GM21529 (cell line): Measurements from ENCODE around the gene SMIM14.
"Not testable (repeated sequence)": the region's sequence is repeated elsewhere in the genome, so short reads cannot be mapped to it uniquely, and the experiment has no call there.

ENCODE experiments used
- ATAC-seq: cut with Tn5 transposase; IDR thresholded peaks from one replicate; pipeline ENCODE4 v1.9.1; 2021; ENCODE audit not compliant: unreplicated experiment

The SMIM14 gene

DNA sequence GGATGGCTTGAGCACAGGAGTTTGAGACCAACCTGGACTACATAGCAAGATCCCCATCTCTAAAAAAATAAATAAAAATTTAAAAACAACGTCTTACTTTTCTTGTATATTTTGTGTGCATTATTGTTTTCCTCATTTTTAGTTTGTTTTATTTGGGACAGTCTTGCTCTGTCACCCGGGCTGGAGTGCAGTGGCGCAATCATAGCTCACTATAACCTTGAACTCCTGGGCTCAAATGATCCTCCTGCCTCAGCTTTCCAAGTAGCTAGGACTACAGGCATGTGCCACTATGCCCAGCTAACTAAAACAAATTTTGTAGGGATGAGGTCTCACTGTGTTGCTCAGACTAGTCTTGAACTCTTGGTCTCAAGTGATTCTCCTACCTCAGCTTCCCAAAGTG is 9.5 kb upstream of the SMIM14 start:
- no peak for ATAC-seq

GRCh38 chr4:39642885-39643552 is 4.4 kb upstream of the SMIM14 start:
- no peak for ATAC-seq

DNA sequence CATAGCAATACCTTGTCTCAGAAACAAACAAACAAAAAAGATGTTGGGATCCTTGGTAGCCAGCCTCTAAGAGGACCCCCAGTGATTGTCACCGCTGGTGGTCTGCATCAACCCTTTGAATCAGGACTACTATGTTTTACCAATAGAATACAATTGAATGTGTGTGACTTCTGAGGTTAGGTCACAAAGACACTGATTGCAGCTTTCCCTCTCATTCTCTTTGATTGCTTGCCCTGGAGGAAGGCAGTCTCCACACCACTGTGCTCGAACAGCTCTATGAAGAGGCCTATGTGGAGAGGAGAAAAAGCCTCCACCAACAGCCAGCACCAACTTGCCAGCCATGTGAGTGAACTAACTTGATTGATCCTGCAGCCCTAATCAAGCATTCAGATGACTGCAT is 2.8 kb upstream of the SMIM14 start:
- no peak for ATAC-seq

DNA sequence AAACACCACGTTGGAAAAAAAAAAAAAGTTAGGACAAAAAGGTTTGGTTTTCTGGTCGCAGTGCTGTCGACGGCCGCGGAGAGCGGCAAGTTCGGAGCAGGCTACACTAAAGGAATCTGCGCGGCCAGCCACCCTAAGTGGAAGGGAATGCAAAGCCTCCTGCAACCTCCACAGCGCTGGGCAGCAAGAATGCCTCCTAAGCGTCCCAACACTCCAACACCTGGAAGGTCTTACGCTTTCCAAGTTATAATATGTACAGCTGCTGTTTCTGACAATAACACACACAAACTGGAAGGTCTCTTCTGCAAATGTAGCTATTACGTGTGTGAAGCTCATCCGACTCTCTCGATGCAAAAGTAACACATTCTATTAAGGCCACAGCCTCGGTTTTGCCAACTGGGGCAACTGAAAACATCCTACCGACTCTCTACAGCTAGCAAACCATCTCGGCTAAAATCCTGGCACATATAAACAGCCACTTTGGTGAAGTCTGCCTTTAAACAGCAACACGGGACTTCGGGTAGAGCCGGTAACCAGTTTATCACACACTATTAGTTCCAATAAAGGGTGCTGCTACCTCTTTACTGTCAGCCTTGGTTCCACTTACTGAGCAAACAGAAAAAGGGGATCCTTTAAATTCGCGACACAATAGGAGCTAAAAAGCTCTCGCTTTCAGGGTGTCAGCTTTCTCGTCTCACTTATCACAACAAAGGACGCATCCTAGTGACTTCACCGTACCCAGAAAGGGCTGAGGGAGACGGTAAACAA is 895 bp downstream of the SMIM14 start:
- ATAC-seq, result peak; percentile 24

DNA sequence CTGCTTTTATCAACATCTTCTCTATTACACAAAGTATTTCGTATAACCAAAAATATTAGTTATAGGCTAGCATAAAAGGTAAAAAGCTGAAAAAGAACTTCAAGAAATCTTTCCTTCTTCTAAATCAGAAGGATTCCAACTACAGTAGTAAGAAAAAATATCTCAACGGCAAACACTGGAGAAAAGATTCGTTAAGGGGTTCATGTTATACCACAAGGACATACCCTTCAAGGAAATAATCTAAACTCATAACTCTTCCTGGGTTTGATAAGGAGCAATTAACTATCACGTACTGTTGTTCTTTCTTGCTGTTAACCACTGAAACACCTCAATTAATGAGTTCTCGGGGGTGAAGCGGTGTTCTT is 1.5 kb downstream of the SMIM14 start:
- ATAC-seq, result no peak

DNA sequence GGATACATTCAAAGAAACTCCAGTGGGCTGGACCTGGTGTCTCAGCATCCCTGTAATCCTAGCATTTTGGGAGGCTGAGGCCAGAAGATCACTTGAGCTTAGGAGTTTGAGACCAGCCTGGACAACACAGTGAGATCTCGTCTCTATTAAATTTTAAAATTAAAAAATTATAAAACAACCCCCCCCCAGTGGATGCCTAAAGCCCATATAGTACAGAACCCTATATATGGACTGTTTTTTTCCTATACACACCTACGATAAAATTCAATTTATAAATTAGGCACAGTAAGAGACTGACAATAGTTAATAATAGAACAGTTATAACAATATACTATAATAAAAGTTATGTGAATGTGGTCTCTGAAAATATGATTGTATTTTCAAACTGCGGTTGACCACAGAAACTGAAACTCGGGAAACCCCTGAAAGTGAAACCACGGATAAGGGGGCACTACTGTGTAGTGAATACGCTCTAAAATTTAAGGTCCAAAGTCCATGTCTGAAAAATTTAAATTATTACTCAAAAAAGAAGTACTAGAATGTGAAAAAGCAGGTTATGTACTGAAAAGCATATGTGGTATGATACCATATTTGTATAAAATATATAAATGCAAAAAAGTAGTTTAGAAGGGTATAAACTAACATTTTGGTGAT is 2.0 kb downstream of the SMIM14 start:
- no peak for ATAC-seq

- ATAC-seq, result no peak
Observed at GRCh38 chr4:39635023-39635422, 3.6 kb downstream of the SMIM14 start.

DNA sequence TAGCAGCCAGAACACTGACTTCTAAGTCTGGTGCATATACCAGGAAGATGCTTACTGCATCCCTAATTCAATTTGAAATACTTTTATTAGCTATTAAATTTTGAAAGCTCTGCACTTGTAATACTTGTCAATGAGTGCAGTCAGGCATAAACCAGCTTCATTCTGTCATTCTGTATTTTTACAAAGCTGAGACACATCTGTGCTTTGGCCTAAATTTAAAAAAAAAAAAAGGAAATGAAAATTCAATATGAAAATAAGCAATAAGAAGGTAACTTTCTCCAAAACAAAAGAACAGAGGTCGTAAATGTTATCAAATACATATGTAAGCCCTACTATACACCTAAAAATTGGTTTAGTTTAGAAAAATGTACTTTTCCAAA is 7.0 kb downstream of the SMIM14 start:
- peak; percentile 74 for ATAC-seq

GRCh38 chr4:39627413-39627812 is 11.3 kb downstream of the SMIM14 start:
- no peak for ATAC-seq

- no peak for ATAC-seq
Observed at GRCh38 chr4:39626913-39627312, 11.8 kb downstream of the SMIM14 start.

DNA sequence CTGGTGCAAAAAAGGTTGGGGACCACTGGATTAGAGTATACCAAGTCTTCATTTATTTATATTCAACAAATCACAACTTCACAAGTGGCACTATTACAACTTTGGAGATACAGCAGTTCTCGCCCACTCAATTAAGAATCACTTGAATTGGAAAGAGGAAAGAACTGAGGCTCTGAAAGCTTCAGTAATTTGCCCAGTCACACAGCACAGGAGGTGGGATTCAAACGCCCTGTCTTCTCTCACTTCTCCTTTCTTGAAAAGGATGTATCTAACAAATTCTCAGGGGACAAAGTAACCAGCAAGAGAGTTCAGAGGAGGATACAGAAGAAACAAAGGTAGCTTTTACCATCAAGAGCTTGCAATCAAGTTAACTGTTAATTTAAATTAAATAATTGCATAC is 12.4 kb downstream of the SMIM14 start:
- peak; percentile 58 for ATAC-seq

DNA sequence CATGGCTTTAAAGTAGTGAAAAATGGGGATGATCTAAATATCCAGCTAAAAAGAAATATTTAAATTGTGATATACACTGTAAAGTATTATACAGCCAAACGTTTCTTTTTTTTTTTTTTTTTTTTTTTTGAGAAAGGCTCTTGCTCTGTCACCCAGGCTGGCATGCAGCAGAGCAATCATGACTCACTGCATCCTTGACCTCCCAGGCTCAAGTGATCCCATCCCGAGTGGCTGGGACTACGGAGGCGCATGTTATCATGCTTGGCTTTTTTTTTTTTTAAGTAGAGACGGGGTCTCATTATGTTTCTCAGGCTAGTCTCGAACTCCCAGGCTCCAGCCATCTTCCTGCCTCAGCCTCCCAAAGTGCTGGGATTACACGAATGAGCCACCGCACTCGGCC is 17.1 kb downstream of the SMIM14 start:
- no peak for ATAC-seq

GRCh38 chr4:39620551-39621313 is 17.9 kb downstream of the SMIM14 start:
- ATAC-seq, result no peak

GRCh38 chr4:39617534-39617933 is 21.1 kb downstream of the SMIM14 start:
- ATAC-seq, result no peak

- ATAC-seq, result no peak
Observed at GRCh38 chr4:39616651-39617050, 22.0 kb downstream of the SMIM14 start.

DNA sequence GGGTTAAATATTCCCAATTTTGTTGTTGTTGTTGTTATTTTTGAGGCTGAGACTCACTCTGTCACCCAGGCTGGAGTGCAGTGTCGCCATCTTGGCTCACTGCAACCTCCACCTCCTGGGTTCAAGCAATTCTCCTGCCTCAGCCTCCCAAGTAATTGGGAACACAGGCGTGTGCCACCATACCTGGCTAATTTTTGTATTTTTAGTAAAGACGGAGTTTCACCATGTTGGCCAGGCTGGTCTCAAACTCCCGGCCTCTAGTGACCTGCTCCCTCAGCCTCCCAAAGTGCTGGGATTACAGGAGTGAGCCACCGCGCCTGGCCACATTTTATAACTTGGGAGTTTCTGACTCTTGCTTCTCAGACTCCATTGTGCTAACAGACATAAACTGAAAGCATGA is 22.6 kb downstream of the SMIM14 start:
- not testable (repeated sequence) for ATAC-seq

DNA sequence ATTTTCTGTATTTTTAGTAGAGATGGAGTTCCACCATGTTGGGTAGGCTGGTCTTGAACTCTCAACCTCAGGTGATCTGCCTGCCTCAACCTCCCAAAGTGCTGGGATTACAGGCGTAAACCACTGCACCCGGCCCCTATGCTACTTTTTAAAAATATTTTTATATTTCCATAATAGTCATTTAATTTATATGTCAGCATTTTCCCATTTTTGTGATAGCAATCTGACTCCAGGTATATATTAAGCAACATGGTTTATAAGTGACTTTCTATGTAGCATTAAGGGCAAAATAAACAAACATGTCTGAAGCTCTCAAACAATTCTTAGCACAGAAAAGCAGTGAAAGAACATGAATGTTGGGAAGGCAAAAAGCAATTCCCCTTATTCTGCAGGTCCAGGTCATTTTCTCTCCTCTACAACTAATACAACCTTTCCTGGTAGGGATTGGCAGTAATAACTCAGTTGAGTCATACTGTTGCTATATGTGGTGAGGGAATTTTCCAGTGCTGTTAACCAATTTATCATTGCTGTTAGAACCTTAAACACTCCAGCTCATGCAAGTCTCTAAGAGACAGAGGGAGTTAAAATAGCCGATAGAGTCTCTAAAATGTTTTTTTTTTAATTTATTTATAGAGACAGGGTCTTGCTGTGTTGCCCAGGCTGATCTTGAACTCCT is 24.0 kb downstream of the SMIM14 start:
- ATAC-seq, result no peak

DNA sequence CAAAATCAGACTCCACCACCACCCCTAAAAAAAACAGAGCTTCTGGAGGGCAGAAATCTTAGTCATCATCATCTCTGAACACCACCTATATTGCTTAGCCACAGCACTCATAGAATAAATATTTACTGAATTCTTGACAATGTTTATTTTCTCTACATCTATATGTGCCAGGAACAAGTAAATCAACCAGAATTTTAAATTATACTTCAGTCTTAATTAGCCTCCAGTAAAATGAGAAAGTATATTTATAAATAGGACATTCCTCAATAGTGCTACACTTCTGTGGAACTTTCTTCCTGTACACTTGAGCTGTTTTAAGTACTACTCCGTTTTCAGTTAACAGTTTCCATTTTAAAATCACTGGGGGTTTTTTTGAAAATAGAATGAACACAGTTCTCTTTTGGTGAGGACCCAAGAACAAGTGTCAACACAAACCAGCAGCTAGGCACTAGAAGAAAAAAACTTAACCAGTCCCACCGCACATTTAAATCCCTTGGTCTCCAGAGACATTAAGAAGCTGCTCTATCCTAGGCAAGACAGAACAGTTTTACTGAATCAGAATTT is 25.5 kb downstream of the SMIM14 start:
- peak; percentile 38 for ATAC-seq

DNA sequence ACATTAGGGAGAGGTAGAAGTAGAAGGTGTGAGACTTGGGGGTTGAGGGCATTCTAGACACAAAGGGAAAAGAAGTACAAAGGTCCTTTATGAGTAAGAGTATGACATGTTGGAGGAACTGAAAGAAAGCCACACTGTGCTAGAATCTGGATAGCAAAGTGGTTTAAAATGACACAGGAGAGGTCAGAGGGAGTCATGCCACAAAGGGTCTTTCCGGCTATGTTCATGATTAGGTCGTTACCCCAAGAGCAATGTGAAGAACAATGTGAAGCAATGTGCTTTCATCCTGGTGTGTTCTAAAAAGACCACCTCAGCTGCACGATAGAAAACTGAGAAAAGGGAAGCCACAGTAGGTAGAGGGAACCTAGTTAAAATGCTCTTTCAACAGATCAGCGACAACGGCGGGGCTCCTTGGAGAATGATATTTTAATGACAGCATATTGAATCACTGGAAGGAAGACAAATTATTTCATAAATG is 29.2 kb downstream of the SMIM14 start:
- ATAC-seq, result peak; percentile 91

- ATAC-seq, result no peak
Observed at GRCh38 chr4:39608451-39608850, 30.2 kb downstream of the SMIM14 start.

DNA sequence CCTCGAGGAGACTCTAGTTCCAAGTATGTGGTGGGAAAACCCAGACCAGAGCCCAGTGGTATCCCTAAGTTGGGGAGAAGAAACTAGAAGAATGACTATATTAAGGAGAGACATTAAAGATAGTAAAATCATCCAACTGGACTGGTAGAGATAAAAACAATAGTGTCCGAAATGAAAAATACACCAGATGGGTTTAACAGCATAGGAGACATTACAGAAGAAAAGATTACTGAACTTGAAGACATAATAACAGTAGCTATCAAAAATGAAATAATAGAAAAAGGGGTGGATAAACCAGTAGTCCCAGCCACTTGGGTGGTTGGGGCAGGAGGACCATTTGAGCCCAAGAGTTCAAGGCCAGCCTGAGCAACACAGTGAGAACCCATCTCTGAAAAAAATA is 31.9 kb downstream of the SMIM14 start:
- ATAC-seq, result no peak
